DLD1 (cell line): ENCODE measurements around the gene TMEM167A.

Source experiments
- in situ Hi-C: cut with HindIII; loops from 2 replicates; pipeline ENCODE4 v1.10.0; 2017; ENCODE audit warnings: low sequenced_read_pairs

The TMEM167A gene, protein sequence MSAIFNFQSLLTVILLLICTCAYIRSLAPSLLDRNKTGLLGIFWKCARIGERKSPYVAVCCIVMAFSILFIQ

DNA sequence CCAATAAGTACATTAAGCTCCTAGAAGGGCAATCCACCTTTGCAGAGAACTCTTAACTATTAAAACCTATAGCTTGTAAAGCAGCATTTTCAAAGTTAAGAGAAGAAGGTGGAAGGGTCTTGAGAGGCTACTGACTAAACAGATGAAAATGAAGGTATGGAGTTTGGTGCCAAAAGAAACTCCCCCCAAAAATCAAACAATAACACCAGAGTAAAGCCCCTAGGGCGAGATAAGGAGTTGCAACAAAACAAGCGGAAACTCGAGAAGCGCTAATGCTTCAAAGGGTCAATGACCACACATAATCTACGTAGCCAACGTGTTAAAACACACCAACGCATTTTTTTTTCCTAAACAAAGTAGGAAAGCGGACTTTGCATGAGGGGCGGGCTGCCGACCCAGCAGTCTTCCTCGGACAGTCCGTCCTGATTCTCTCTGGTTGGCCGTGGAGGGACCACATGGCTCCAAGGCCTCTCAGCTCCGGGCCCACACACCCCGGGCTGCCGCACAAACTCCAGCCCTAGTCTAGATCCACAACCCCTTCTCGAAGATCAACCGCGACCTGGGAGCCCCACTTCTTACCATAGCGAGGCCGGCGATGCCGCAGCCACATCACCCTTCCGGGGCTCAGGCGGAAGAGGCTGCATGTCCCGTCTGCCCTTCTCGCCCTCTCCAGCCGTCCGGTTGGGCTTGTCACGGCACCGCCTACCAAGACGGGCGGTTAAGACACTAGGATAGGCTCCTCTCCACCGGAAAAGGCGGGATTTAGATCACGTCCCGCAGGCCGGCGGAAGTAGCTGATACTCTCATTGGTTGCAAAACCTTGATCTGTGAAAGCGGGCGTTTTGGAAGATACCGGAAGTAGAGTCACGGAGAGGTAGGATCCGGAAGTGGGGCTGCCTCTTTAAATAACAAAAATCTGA lies at the start of gene TMEM167A, which contains the start of gene XRCC4:
Gene TMEM167A, minus strand, starts transcription at position 653 of the 920 bp plus-strand sequence. Its CDS starts 71 bp downstream, at position 582.
Gene XRCC4, plus strand, starts transcription at position 806 of the 920 bp plus-strand sequence. CDS start 27,373 bp downstream, outside the sequence.
- in situ Hi-C loops, result no loop called here

DNA sequence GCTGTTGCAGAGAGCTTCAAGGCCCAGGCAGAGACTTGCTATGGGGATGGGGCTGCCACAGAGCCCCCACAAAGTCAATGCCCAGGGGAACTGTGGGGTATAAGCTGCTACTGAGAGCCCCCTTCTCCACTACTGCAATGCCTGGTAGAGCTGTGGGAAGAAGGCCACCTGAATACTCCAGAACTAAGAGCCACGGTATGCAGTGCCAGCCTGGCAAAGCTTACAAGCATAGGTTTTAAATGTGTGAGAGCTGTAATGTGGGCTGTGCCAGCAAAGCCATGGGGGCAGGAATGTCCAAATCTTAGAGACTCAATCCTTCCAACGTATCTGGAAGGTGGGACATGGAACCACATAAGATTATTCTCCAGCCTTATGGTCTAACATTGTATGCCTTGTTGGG lies 49.3 kb upstream of the TMEM167A start:
- in situ Hi-C loops, result no loop called here

DNA sequence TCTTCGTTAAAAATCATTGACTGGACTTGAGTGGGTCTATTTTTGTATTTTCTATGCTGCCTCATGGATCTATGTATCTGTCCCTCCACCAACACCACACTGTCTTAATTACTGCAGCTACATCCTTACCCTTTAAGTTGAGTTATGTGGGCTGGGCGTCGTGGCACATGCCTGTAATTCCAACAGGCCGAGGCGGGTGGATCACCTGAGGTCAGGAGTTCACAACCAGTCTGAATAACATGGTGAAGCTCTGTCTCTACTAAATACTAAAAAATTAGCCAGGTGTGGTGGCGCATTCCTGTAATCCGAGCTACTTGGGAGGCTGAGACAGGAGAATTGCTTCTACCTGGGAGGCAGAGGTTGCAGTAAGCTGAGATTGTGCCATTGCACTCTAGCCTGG lies 48.4 kb upstream of the TMEM167A start:
- in situ Hi-C loops, result no loop called here

DNA sequence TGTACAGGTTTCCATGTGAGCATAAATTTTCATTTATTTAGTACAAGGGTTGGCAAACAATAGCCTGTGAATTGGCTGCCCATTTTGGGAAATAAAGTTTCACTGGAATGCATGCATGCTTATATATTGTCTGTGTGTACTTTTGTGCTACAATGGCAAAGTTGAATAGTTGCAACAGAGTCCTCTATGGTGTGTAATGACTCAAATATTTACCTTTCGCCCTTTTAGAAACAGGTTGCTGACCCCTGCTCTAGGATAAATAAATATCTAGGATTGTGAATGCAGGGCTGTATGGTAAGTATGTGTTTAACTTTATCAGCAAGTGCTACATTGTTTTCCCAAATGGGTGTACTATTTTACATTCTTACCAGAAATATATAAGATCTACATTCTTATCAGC lies 47.4 kb upstream of the TMEM167A start:
- in situ Hi-C loops, result no loop called here

DNA sequence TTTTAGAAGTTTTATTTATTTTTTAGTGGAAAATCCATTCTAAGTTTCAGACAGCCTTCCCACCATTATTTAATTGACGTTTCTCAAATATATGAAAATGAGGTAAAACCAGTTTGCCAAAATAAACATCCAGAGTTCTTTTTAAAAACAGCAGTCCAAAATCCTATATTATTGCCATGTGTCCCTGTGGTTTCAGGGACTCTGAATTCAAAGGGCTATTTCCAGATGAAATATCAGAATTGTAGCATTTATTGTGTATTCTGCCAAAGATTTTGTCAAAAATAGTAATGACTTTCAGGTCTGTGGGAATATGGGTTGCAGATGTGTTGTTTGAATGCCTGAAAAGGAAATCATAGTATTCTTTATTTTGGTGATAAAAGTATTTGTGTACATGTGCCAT lies 41.8 kb upstream of the TMEM167A start:
- in situ Hi-C loops, result no loop called here

DNA sequence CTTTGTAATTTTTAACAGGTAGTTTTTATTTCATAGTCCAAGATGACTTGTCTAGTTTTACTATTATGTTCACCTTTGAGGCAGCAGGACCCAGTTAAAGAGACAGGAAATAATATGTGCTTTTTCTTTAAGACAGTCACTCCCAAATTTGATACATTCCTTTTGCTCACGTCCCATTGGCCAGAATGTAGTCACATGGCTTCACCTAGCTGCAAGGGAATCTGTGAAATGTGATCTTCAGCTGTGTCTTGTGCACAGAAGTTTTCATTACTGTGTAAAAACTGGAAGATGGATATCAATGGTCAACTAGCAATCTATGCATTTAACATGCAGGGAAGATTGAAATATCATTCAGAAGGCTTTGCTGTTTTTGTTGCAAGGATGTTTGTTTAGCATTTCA lies 41.3 kb upstream of the TMEM167A start:
- in situ Hi-C loops, result no loop called here

DNA sequence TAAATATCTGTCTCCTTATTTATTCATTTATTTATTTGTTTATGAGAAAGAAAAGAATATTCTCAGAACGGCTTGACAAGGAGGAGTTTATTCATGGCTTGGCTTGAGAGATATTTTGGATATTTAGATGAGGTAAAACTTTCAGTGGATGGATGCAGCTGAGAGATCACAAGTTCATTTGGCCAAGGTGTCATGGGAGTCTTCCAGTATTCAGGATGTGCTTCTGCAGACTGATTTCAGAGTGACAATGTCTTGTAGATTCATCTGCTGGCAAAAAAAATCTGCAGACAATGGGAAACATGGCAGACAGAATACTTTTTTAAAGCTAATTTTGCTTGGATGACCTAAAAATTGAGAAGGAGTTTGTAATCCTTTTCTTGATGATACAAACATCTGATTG lies 38.6 kb upstream of the TMEM167A start:
- in situ Hi-C loops, result no loop called here

DNA sequence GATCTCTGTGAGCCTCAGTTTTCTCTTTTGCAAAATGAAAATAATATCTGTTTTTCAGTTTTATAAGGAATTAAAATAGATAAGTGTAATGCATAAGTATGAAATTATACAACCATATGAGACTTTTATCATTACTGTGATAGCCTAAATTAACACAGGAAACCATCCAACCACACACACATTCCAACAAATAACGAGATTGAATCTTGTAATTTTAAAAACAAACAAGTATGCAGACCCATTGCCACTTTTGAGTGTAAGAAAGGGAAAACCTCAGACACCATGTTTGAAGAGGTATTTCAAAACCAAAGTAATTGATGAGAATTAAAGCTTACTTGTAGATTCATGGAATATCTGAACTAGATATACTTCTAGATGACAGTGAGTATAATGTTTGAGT lies 32.2 kb upstream of the TMEM167A start:
- in situ Hi-C loops, result no loop called here

DNA sequence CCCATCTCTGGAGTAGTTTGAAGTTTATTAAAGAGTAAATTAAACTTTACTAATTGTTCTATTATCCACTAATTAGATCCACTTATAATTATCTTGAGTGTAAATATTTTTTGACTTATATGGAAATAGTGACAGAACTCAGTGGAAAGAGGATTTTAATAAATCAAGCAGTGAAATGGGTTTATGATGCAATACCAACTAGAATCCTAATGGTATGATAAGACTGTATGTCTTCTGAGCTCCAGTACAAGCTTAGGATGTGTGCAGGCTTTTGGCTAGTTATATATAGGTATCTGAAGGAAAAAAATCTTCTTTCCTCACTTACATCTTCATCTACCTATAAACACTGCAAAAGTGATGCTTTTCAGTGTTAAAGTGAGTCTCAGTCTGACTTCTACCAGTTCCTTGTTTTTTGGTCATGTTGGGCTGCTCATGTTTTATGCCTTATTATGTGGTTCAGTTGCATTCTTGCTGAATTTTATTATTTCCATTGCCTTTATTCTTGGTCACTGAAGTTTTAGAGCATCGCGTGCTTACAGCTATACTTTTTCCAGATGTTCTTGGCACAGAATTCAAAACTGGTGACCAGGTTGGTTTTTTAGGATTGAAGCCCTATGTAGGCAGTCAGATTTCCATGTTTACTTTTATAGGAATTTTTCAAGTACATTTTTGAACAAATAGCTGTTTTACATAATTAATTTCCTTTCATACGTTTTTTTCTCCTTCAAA lies 30.7 kb upstream of the TMEM167A start:
- in situ Hi-C loops, result no loop called here

DNA sequence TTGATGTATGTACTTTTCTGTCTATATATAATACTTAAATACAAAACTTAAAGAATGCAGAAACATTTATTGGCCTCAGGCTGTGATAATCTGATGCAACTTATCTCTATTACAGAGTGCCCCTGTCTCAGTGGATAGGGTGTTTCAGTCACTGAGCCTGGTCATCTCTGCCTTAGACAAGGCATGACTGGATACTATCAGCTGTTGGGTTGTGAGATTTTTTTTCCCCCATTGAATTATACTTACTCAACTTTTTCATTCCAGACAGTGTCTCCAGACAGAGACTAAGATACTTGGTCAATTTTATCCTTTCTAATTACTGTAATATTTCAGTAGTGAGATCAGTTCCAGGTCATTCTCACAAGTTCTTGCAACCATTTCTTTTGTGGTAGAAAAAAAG lies 26.8 kb upstream of the TMEM167A start:
- in situ Hi-C loops, result no loop called here

DNA sequence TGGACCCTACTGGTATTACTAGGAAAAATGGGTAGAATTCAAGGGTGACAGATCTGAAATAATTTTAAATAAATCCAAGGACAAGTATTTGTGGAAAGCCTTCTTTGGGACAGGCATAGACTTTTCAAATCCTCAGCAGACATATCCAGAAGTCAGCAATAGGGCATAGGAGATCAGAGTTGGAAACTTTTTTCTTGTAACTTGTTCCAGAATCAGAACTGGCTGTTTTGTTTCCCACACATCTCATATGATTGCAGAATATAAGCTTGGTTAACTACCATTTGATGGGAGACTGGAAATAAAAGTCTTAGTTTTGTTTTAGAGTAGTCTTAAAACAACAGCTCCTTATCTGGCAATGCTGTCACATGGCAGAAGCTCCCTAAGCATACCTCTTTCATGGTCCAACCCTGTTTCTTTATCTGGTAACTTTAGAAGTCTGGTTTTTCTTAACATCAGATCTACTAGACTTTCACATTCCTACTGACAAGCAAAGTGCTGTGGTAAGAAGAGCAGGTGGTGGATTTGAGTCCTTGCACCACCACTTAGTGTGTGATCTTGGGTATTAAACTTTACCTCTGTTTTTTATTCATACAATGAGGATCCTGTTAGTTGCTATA lies 25.3 kb upstream of the TMEM167A start:
- in situ Hi-C loops, result no loop called here

DNA sequence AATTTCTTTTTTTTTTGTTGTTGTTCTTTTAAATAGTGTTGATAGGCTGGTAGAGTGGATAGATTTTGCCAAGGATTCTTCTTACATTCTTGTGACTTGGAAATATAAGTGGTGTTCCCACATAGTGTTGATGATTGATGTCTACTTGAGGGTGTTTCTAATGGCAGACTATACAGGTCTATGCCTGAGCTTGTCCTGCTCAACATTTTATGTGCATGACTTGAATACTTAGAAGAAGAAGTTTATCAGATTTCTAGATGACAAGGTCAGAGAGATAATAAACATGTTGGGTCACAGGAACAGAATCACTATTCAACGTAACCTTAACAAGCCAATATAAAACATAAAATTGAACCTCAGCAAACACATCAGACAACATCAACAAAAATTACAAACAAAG lies 24.3 kb upstream of the TMEM167A start:
- in situ Hi-C loops, result no loop called here

DNA sequence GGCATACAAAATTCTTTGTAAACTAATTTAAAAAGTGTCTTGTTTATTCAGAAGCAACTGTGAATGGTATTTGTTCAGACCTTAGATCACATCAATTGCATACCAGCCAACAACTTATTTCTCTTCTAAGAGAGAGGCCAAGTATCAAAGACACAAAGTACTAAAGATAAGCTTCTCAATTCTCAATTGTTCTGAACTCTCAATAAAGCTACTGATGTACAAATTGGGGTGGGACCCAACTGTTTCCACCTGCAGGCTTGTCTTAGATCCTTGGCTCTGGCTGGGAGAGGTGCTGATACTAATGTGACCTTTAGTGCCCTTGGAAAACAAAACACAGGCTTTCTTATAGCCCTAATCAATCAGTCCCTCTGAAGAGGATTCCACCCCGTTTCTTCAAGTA lies 22.3 kb upstream of the TMEM167A start:
- in situ Hi-C loops, result no loop called here

DNA sequence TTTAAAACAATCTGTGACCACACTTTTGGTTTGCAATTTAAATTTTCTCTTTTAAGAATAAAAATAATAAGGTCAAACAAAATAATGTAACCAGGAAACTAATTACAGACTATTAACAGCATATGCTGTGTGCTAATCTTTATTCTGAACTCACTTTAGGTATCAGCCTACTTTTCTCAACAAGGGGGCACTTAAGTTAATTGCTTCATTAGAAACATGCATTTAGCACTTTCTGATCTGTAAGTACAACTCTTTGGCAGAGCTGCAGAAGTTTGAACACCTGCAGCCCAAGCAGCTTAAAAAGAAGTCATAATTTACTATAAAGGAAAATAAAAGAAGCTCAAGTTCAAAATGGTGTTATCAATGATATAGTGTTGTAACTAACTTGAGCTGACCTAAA lies 21.8 kb upstream of the TMEM167A start:
- in situ Hi-C loops, result no loop called here

DNA sequence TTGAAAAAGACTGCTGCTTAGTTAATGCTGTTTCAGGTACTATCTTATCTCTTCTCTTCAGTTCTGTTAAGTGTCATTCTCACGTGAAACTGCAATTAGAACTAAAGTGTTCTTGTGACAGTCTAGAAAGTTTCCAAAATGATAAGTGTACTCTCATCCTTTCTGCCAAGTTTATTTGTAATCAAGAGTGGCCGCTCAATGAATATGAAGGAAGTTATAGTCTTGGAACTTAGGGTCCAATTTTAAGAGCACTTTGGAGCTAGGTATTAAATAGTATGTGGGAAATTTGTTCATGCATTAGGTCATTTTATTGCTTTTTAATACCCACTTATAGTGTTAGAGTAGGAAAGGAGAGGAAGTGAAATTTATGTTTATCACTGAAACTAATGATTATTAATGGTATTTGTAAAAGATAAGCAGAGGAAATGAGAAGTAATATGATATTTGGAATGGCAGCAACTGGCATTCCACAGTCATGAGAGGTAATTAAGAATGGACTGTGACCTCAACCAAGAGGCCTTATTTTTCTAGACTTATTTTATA lies 20.6 kb upstream of the TMEM167A start:
- in situ Hi-C loops, result no loop called here

DNA sequence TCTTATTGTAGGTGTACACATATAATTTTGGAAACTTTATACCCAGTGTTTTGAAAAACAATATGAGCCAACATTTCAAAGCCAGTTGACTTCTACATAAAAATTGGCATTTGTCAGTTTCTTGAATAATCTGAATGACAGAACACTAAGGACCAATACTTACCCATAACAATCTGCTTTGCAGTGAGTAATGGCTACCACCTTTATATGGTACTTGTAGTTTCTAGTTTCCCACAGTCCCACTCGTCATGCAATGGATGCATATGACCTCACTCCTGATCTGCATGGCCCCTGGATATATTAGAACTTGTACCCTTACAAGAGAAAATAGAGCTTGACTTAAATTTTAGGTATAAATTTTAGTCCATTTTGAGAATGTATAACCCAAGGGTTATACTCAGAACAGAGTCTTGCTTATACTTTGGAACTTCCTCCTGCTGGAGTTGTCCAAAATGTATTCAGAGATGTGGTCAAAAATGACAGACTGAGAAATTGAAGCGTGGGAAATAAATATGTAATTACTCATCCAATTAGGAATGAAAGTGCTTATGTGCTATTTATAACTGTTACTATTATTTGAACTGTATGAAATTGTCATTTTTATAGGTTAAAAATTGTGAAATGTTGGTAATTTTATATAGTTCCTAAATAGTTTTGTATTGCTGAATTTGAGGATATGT lies 19.6 kb upstream of the TMEM167A start:
- in situ Hi-C loops, result no loop called here

DNA sequence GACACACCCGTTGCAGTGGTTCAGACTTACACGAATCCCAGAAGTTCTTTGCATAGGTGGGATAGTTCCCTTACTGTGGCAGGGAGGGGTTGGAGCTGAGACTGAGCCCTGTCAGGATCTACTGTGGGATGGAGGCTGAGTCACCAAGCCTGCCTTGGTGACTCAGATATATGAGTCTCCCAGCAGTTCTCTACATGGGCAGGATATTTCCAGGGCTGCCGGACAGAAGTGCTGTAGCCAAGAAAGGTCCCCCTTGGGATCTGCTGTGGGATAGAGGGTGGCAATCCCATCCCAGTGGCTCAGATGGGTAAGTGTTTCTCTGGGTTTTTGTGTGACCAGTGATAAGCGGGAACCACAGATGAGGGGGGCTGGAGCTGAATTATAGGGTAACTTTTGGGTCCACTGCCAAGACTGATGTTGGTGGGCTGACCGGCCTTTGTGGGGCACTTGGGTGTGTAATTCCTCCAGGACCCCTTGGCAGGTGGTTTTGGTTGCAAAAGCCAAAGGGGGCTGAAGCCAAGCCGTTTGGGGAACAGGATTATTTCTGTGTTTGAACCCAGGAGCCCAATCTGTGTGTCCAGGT lies 18.9 kb upstream of the TMEM167A start:
- in situ Hi-C loops, result no loop called here

DNA sequence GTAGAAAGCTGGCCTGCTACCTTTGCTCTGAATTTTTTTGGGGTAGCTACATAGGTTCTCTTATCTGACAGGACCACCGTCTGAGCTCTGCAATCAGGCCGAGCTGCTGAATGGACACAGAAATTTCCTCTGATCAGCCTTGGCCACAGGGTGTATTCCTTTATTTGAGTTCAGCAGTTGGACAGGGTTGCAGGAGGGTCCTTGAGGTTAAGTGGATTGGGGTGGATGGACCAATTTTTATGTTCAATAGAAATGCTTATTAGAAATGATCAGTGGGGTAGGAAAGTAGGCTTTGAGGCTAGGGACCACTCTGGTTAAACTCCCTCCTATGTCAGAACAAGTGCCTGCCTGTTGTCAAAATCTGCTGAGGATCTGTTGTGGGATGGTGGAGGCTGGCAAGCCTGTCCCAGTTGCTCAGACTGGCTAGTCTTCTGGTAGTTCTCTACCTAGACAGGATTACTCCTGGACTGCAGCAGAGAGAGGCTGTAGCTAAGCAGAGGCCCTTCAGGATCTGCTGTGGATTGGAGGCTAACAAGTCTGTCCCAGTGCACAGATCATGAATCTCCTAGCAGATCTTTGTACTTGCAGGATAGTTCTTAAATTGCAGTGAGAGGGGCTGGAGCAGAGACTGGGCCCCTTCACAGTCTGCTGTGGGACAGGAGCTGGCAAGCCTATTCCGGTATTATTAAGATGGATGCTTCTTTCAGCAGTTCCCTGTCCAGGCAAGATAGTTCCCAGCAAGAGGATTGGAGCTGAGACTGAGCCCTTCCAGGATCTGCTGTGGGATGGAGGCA lies 18.2 kb upstream of the TMEM167A start:
- in situ Hi-C loops, result no loop called here

DNA sequence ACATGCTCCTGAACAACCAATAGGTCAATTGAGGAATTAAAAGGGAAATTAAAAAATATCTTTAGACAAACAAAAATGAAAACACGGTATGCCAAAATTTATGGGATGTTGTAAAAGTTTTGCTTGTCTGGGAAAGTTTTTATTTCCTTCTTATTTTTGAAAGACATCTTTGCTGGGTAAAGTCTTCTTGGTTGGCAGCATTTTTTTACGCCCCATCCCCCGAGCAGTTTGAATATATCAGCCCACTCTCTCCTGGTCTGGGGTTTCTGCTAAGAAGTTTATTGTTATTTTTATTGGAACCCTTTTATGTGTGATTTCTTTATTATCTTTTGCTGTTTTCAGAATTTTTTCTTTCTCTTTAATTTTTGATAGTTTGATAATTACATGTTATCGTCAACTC lies 16.5 kb upstream of the TMEM167A start:
- in situ Hi-C loops, result no loop called here
